GM12878 (cell line): ENCODE data around the gene KDM1B. TPM values are rescaled to one million over a fixed set of nuclear protein-coding genes. Genes with fewer than 3 reads are reported as not detected.

Experiments
- ATAC-seq: fragments of 200-7000 bp; cut with Tn5 transposase; 3 replicates; pipeline ENCODE4 v1.9.1; 2020; ENCODE audit warnings: mild to moderate bottlenecking, moderate library complexity
- BruUV-seq: library from RNA; stranded (reverse); fragments of 400-500 nt; replicated peaks from 2 replicates; lab custom pipeline; 2021; lab: Mats Ljungman, UMichigan
- CTCF ChIA-PET: fragments of 300-600 bp; sonication (Branson Sonifier 250); formaldehyde crosslinking; extraction: SDS; loops from one replicate; lab custom pipeline; 2021; ENCODE audit warnings: inconsistent platforms; lab: Yijun Ruan, JAX
- POLR2A ChIA-PET: fragments of 350-600 bp; formaldehyde crosslinking; extraction: SDS; loops from one replicate; lab custom pipeline; 2021; ENCODE audit warnings: inconsistent platforms; lab: Charles Lee
- RAD21 ChIA-PET: fragments of 300-600 bp; sonication (Branson Sonifier 250); formaldehyde crosslinking; loops from one replicate; lab custom pipeline; 2023; ENCODE audit warnings: antibody characterized with exemption; ENCODE audit not compliant: unreplicated experiment; lab: Charles Lee
- SMC1A ChIA-PET: fragments of 300-600 bp; sonication (Branson Sonifier 250); formaldehyde crosslinking; loops from one replicate; lab custom pipeline; 2023; ENCODE audit not compliant: unreplicated experiment, uncharacterized antibody; lab: Charles Lee
- DNase-seq: peaks from one replicate; pipeline ENCODE4 v3.0.0-alpha.2; 2011; ENCODE audit warnings: low read depth, low spot score
- FAIRE-seq: peaks from 3 replicates; lab custom pipeline; 2011; peaks lifted over from hg19 to GRCh38; lab: Jason Lieb, UNC
- H2AFZ ChIP-seq: 2 replicates; pipeline ENCODE4 v1.6.0; 2011; ENCODE audit warnings: low read depth, low read length, control low read depth; ENCODE audit not compliant: control insufficient read depth
- H3K27ac ChIP-seq: 2 replicates; pipeline ENCODE4 v1.5.1; 2011; ENCODE audit warnings: control low read depth; ENCODE audit not compliant: control insufficient read depth, insufficient read depth
- H3K27me3 ChIP-seq, 2 experiments: replicated peaks in 1 of 2; 2 replicates each; pipeline versions ENCODE4 v1.6.0 to v1.6.1; 2011; ENCODE audit warnings: low read length in 1 of 2; ENCODE audit not compliant: control insufficient read depth in 2 of 2, insufficient read depth in 2 of 2
- H3K36me3 ChIP-seq, 2 experiments: 2 replicates each; pipeline ENCODE4 v1.5.1; 2011; ENCODE audit warnings: low read length in 1 of 2; ENCODE audit not compliant: control insufficient read depth in 2 of 2, insufficient read depth in 2 of 2
- H3K4me1 ChIP-seq: 2 replicates; pipeline ENCODE4 v1.6.1; 2011; ENCODE audit warnings: mild to moderate bottlenecking, low read length, moderate library complexity, mixed read lengths; ENCODE audit not compliant: control insufficient read depth, insufficient read depth
- H3K4me2 ChIP-seq: 2 replicates; pipeline ENCODE4 v1.6.0; 2011; ENCODE audit warnings: control low read depth; ENCODE audit not compliant: control insufficient read depth, insufficient read depth
- H3K4me3 ChIP-seq: fragments of 200-600 bp; sonication (generic); 2 replicates; pipeline ENCODE4 v1.5.1; 2016
- H3K79me2 ChIP-seq: 2 replicates; pipeline ENCODE4 v1.6.0; 2011; ENCODE audit warnings: low read length; ENCODE audit not compliant: control insufficient read depth, insufficient read depth
- H3K9ac ChIP-seq: 2 replicates; pipeline ENCODE4 v1.8.0; 2011; ENCODE audit warnings: low read length, control low read depth, mixed read lengths; ENCODE audit not compliant: control insufficient read depth, insufficient read depth
- H3K9me3 ChIP-seq: replicated peaks from 3 replicates; pipeline ENCODE4 v1.5.1; 2011; ENCODE audit warnings: mild to moderate bottlenecking, low read length; ENCODE audit not compliant: control insufficient read depth, insufficient read depth
- H4K20me1 ChIP-seq: 2 replicates; pipeline ENCODE4 v1.6.0; 2011; ENCODE audit not compliant: control insufficient read depth, insufficient read depth
- ASH2L ChIP-seq: fragments of 300-600, 200-600 bp; sonication (generic); IDR thresholded peaks from 2 replicates; pipeline ENCODE4 v1.6.1; 2017; ENCODE audit warnings: low read depth, mild to moderate bottlenecking, borderline replicate concordance
- EED ChIP-seq: sonication (generic); IDR thresholded peaks from 2 replicates; pipeline ENCODE4 v1.6.1; 2016; ENCODE audit warnings: antibody characterized with exemption, low read depth
- EGR1 ChIP-seq, 2 experiments: IDR thresholded peaks; 1 replicate in 1 of 2; 2 replicates in 1 of 2; pipeline ENCODE4 v1.6.1; 2011 to 2012; ENCODE audit warnings: low read depth in 2 of 2, low read length in 2 of 2, borderline replicate concordance in 1 of 2, mild to moderate bottlenecking in 1 of 2, moderate library complexity in 1 of 2
- ETV6 ChIP-seq, 2 experiments: fragments of 450-650 bp in 1 of 2; IDR thresholded peaks in 1 of 2; conservative IDR thresholded peaks in 1 of 2; 2 replicates each; pipeline ENCODE4 v1.6.1; 2014; ENCODE audit warnings: antibody characterized with exemption in 1 of 2, borderline replicate concordance in 1 of 2, low read depth in 1 of 2, mild to moderate bottlenecking in 1 of 2, moderate library complexity in 1 of 2
- GABPA ChIP-seq: IDR thresholded peaks from 2 replicates; pipeline ENCODE4 v1.6.1; 2014; ENCODE audit warnings: antibody characterized with exemption, low read depth, mild to moderate bottlenecking, inconsistent platforms
- MTA2 ChIP-seq: fragments of 450-650 bp; IDR thresholded peaks from 2 replicates; pipeline ENCODE4 v1.6.1; 2016; ENCODE audit warnings: low read depth, mild to moderate bottlenecking, moderate library complexity
- NKRF ChIP-seq: fragments of 450-650 bp; conservative IDR thresholded peaks from 2 replicates; pipeline ENCODE4 v1.6.1; 2017; ENCODE audit warnings: mild to moderate bottlenecking, moderate library complexity
- RELA ChIP-seq: fragments of 450-650 bp; IDR thresholded peaks from 2 replicates; pipeline ENCODE4 v1.8.0; 2014; ENCODE audit warnings: borderline replicate concordance; ENCODE audit not compliant: partially characterized antibody
- RFX5 ChIP-seq: IDR thresholded peaks from 2 replicates; pipeline ENCODE4 v1.6.1; 2011; ENCODE audit warnings: low read depth, low read length, improper control_type of control experiment
- SRF ChIP-seq, 2 experiments: IDR thresholded peaks; 2 replicates each; pipeline ENCODE4 v1.6.1; 2011; ENCODE audit warnings: low read depth in 2 of 2, low read length in 2 of 2, mild to moderate bottlenecking in 1 of 2, moderate library complexity in 1 of 2
- STAT3 ChIP-seq: IDR thresholded peaks from 2 replicates; pipeline ENCODE4 v1.6.1; 2011; ENCODE audit warnings: low read depth, low read length, improper control_type of control experiment
- ZNF217 ChIP-seq: fragments of 450-650 bp; IDR thresholded peaks from 2 replicates; pipeline ENCODE4 v1.6.1; 2017; ENCODE audit warnings: antibody characterized with exemption, mild to moderate bottlenecking
- WGBS: methylation state at CpG from one replicate; pipeline ENCODE4 v1.1.6; 2016; ENCODE audit warnings: low lambda C conversion rate; ENCODE audit not compliant: insufficient replicate concordance, insufficient coverage; ENCODE audit errors: missing lambda C conversion rate; 5-methylcytosine and 5-hydroxymethylcytosine counted together
- in situ Hi-C: fragments of 300-500 bp; cut with MboI; formaldehyde crosslinking; loops from 9 replicates; pipeline ENCODE4 v1.14.3; 2018; ENCODE audit warnings: mixed read lengths
- intact Hi-C: fragments of 100-400 bp; cut with micrococcal nuclease; formaldehyde crosslinking; loops from one replicate; pipeline ENCODE4 v1.14.2; 2022; ENCODE audit not compliant: unreplicated experiment
- polyA plus RNA-seq, 11 experiments: library from polyadenylated mRNA; depleted of rRNA in 4 of 11; unstranded in 6 of 11; stranded (reverse) in 5 of 11; fragments of >200 nt; fragmentation: Nextera tagmentation in 4 of 11; fragmentation: Illumina TruSeq in 1 of 11; extraction: Ambion mirVana in 4 of 11; extraction: Trizol in 1 of 11; gene quantifications; 1 replicate in 1 of 11; 2 replicates in 10 of 11; pipeline versions ENCODE4 v1.2.1 to v1.2.3, GENCODE V29; 2011 to 2016; ENCODE audit warnings: inconsistent platforms in 2 of 11, missing spikeins in 2 of 11, low read depth in 1 of 11
- total RNA-seq, 4 experiments: library from RNA; depleted of rRNA in 3 of 4; stranded (reverse); fragments of >200 nt in 3 of 4; fragmentation: Illumina TruSeq in 1 of 4; extraction: Trizol in 1 of 4; gene quantifications; 2 replicates each; pipeline versions ENCODE4 v1.2.1 to v1.2.3, GENCODE V29; 2013 to 2021

Gene KDM1B
- total and polyA plus RNA-seq, 10 of the 15 experiments (the other 5 are each of a cell fraction or from before 2014, with no cell fraction given): 1.7 to 22.5 (median 13.9) TPM

- Histone ChIP-seq H3K9me3 (peaks cover 2% of the 10 kb centered on the region; the same call in 2 of the 3 replicates), H3K9ac (no peak overlapping the region), H3K4me3 (no peak overlapping the region), H2AFZ (no peak overlapping the region), H3K36me3 (peaks cover 4 to 21% of the 10 kb centered on the region in 2 experiments), H3K4me1 (no peaks in the 10 kb centered on the region), H3K27ac (no peak overlapping the region), H3K4me2 (no peak overlapping the region), H4K20me1 (no peaks in the 10 kb centered on the region), H3K27me3 (no peaks in the 10 kb centered on the region), H3K79me2 (peaks cover 19% of the 10 kb centered on the region)
- in situ Hi-C loops: no loop called here
- 97% methylated on average over 3 of the region's 3 CpGs for WGBS
- ChIA-PET POLR2A (no interaction called here), SMC1A (interaction anchor here (0.8 to 1.8 kb wide), 4 partner anchors 12 to 90 kb away, joined by 3 to 4 read pairs (median 4); no protein-coding TSS in a partner anchor), CTCF (interaction anchor here (0.6 to 1.5 kb wide), 2 partner anchors 9 to 100 kb away, joined by 3 read pairs; no protein-coding TSS in a partner anchor), RAD21 (interaction anchor here (1.0 to 1.2 kb wide), 2 partner anchors 25 to 420 kb away, joined by 3 read pairs; no protein-coding TSS in a partner anchor)
- no peak for FAIRE-seq
- ATAC-seq: no peak
- intact Hi-C loops: no loop called here
- TF ChIP-seq SRF (IDR thresholded peaks at IDR 0.05; ENCODE audit: low read depth in 2 of 2, low read length in 2 of 2) (no peak), ETV6 (conservative IDR thresholded peaks at IDR 0.05 in 1 of 2, IDR thresholded peaks at IDR 0.05 in 1 of 2; ENCODE audit: borderline replicate concordance in 1 of 2, low read depth in 1 of 2) (no peak), STAT3 (no peak)
- no TSS peak for BruUV-seq
- DNase-seq: no peak
These were observed 80.3 kb downstream of the KDM1B start for GRCh38 chr6:18235524-18235923.

GRCh38 chr6:18237167-18237566 lies 81.9 kb downstream of the KDM1B start:
- Histone ChIP-seq H3K9ac (no peak overlapping the region), H2AFZ (no peak overlapping the region), H3K4me3 (no peak overlapping the region), H4K20me1 (no peaks in the 10 kb centered on the region; the same call in 1 of the 2 replicates), H3K79me2 (peaks cover 24% of the 10 kb centered on the region), H3K27ac (no peak overlapping the region), H3K36me3 (peaks cover 3 to 26% of the 10 kb centered on the region in 2 experiments), H3K9me3 (peaks cover 2% of the 10 kb centered on the region; the same call in 2 of the 3 replicates), H3K27me3 (no peaks in the 10 kb centered on the region), H3K4me1 (peaks cover 4% of the 10 kb centered on the region), H3K4me2 (no peak overlapping the region)
- 100% methylated on average over 1 of the region's 1 CpG for WGBS
- no TSS peak for BruUV-seq
- no peak for TF ChIP-seq ASH2L
- no peak for TF ChIP-seq MTA2
- TF ChIP-seq EGR1 (IDR thresholded peaks at IDR 0.05; ENCODE audit: borderline replicate concordance in 1 of 2, low read depth in 2 of 2, low read length in 2 of 2): no peak
- no peak for TF ChIP-seq ZNF217
- no peak for TF ChIP-seq EED
- TF ChIP-seq RELA: no peak
- no peak for TF ChIP-seq GABPA
- no peak for TF ChIP-seq RFX5
- TF ChIP-seq NKRF: no peak
- CTCF ChIA-PET: interaction anchor here (1.2 kb wide), 1 partner anchor 12 kb away, joined by 5 read pairs; no protein-coding TSS in a partner anchor
- no peak for DNase-seq
- POLR2A ChIA-PET: no interaction called here
- no peak for ATAC-seq
- in situ Hi-C loops (no loop called here), intact Hi-C loops (no loop called here)
- SMC1A ChIA-PET: no interaction called here
- RAD21 ChIA-PET: no interaction called here
- FAIRE-seq: no peak
